NOMO-1 treated with DMSO at 0.1 percent for 48 hours (cell line): ENCODE measurements around the gene ADRA2B.
A peak's percentile ranks its signal among the peaks of the same experiment; 100 is the strongest.

ENCODE experiments used
- DNase-seq: peaks from one replicate; lab custom pipeline; 2025; ENCODE audit not compliant: unreplicated experiment; lab: John Stamatoyannopoulos, UW

ADRA2B gene

GRCh38 chr2:96138179-96139145, 22.1 kb upstream of the ADRA2B start, which contains the start of gene ASTL:
ASTL (minus strand) TSS chr2:96138502; CDS start chr2:96138436, 66 bp downstream.
- DNase-seq = peak; percentile 43

- DNase-seq = no peak
These were observed 21.2 kb upstream of the ADRA2B start for GRCh38 chr2:96137321-96138178.

DNA sequence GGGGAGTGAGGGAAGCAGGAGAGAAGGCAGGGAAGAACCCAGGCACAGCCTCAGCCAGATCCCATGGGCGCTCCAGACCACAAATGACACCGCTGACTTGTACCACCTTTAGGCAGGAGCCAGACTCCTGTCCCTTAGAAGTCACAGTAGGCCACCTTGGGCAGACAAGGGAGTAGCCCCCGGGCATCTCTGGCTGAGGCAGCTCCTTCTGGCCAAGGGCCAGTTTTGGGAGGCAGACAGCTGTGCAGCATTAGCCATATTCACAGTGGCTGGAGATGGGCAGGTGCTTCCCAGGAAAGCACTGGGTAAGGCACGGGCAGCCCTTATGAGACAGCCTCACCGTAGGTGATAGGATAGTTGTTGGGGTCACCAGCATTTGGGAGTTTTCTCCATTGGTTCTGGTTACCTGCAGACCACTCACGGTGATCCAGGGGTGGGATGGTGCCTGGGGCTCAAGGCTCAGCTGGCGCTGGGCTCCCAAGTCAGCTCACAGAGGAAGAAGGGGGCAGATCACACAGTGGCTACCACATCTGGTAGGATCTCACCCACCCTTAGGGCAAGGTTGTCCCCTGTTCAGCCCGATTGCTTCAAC, 19.9 kb upstream of the ADRA2B start:
- DNase-seq = no peak

GRCh38 chr2:96135621-96136020, 19.2 kb upstream of the ADRA2B start:
- DNase-seq = no peak

DNA sequence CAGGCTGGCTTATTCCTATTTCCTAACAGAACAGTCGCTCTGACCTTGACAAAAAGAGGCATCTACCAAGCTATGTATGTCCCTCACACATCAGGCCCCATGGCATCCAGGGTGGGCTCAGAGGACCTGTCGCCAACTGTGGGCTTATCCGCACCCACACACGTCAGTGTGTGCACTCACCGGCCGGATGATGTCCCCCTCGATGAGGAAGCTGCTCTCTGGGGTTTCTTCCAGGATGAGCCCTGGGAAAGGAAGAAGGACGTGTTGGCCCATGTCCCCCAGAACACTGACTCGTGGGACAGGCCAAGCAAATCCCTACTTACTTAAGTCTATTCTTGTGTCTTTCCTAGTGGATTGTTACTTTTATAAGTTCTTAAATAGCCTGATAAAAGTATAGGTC, 18.8 kb upstream of the ADRA2B start:
- no peak for DNase-seq

DNA sequence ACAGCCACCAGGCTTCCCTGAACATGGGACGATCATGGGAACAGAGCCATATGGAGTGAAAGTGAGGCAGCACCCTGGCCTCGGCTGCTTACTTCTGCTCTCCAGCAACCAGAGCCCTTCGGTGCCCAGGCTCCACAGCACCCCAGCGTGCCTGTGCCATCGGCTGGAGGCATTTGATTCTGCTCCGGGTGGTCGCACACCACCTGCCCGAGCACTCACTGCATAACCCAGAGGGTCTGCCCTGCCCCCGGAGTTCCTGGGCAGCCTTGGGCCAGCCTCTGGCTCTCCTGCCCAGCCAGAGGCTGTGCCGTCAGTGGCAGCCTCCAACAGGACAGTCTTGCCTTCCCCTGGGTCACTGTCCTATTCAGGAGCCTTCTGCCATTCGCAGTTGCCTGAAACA, 18.1 kb upstream of the ADRA2B start:
- DNase-seq = no peak

DNA sequence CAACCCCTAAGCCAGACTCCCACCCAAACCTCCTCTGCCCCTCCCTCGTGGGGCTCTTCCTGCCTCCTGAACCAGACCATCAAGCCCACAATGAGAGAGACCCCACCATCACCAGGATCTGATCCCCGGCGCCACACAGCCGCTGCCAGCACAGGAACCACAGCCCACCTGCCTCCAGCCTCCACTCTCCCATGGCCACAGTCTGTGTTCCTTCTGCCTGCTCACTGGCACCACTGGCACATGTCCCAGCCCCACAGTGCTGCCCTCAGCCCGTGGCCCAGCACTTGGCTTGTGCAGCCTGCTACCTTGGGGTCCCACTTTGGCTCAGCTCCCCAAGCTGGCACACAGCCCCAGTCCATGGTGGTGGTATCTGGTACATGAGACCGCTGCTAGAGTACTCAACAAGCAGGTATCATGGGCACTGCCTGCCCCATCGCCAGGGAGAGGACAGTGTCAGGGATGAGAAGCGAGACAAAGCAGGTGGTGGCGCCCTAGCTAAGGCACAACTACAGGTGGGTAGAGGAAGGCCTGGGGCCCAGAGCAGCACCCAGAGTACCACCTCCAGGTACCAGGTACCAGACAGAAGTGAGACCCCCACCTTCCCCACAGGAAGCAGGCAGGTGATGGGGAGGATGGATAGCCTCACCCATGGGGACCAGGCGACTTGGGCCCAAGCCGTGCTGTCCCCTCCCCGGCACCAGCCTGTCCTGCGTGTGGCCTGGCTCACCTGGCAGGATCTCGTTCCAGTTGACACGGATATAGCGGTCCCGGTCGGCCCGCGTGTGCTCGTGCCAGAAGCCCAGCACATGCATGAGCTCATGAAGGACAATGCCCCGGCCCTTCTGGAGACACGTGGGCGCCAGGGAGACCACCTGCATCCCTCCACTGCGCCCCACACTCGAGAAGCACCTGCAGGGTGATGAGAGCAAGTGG, 15.7 kb upstream of the ADRA2B start:
- DNase-seq = no peak

DNA sequence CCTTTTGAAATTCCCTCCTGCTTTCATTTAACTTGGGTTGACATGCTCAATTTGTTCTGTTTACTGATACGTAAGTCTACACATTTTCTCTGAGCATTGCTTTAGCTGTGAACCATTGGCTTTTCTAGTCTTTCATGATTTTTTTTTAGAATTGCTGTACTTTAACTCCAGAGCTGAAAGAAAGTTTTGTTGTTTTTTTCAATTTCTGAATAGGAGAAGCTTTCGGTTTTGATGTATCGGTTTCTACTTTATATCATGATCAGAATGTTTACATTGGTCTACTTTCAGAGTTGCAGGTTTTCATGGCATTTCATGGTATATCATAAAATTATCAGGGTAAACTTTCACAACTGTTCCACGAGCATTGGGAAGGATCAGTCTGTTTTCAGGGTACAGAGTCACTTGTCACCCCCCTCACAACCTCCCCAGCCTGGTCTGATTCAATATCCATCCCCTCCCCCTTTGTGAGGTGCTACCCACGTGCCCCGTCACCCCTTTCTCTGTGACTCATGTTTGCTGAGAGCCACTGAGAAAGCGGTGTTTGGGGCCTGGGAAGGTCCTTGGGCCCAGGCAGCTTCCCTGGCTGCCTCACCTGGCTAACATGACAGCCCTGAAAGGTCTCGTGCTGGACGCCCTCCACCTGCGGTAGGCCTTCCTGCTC, 14.9 kb upstream of the ADRA2B start:
- DNase-seq = no peak

GRCh38 chr2:96130483-96130882, 14.1 kb upstream of the ADRA2B start:
- no peak for DNase-seq

- DNase-seq = no peak
These were observed 13.3 kb upstream of the ADRA2B start for GRCh38 chr2:96129528-96130120.

- DNase-seq = no peak
These were observed 12.1 kb upstream of the ADRA2B start for GRCh38 chr2:96128456-96128855.

DNA sequence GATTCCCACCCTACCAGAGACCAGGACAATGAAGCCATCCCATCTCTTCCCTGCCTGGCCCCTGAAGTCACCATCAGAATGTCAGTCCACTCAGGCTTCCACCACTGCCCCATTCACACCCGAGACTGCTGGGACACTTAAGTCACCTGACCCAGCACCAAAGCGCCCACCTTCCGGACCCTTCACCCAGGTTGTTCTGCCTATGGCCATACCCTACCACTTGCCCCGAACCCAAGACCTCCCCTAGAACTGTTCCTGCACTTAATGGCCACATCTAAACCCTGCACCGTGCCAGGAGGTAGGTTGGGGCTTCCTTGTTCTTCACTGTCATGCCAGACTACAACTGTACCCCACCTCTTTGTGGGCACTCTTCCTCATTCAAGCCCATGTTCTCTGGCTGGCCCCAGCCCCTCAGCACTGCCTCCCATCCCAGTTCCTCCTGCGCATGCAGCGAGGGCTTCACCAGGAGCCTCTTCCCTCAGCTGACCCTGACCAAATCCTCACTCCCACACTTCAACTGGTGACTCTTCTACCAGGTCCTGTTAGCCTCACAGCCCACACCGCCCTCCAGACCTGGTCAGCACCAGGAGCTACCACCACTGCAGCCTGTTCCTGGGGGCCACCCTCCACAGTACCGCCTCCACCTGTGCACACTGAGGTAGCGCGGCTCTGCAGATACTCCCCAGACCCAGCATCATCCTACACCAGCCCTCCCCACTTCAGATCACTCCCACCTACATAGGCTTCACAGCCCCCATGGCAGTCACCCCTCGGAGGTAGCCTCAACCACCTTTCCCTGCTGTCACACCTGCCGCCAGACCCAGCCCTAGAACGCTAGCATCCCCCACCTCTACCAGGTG, 8.3 kb upstream of the ADRA2B start:
- DNase-seq = no peak

- no peak for DNase-seq
These were observed 7.6 kb upstream of the ADRA2B start for GRCh38 chr2:96123936-96124335.

DNA sequence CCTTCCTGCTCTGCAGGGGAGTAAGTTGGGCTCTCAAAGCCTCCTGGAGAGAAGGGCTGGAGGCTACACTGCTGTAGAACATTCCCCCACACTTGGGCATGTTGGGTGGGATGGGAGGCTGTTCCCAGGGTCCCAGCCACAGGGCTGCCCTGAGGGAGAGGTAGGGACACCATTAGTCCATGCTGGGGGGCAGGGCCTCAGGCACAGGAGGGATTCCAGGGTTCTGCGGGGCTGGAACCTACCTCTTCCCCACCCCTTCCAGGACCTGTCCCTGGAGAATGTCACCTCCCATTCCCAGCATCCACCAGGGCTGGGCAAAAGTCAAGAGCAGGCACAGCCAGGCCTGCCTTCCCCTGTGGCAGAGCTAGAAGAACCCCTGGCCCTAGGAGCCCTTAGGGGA, 6.9 kb upstream of the ADRA2B start:
- no peak for DNase-seq

- DNase-seq = no peak
These were observed 6.0 kb upstream of the ADRA2B start for GRCh38 chr2:96122391-96122790.

GRCh38 chr2:96121414-96121813, 5.0 kb upstream of the ADRA2B start:
- DNase-seq = no peak

GRCh38 chr2:96120991-96121390, 4.6 kb upstream of the ADRA2B start:
- DNase-seq = no peak

DNA sequence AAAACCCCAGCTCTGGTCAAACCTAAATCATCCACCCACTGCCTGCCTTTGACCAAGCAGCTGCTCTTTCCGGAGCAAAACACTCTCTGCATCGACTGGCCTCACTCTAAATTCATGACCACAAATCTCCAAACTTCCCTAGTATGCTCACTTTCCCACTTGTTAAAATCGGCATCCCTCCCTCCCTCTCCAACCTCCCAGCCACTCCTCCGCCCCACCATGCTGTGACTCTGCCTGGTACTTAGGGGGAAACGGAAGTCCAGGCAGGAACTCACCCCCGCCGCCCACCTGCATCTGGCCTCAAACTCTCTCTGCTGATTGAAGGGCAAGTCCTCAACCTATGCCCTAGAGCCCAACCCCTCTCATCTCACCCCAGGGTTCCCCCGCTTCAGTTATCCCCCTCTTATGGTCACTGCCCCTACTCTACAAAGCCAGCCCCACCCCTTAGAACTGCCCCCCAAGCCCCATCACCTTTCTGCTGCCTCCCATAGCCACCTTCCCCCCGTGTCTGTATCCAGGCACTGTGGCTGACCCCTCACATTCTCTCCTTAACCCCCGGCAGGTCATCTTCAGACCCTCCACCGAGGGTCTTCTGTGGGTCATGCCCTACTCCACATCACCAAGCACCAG, 3.8 kb upstream of the ADRA2B start:
- DNase-seq = no peak
